Measurements from ENCODE around the gene C1orf226. TPM values are rescaled to one million over a fixed set of nuclear protein-coding genes. Genes with fewer than 3 reads are reported as not detected.

Gene C1orf226
- total RNA-seq, 1 donor from 2014 or later, result 6.3 TPM

DNA sequence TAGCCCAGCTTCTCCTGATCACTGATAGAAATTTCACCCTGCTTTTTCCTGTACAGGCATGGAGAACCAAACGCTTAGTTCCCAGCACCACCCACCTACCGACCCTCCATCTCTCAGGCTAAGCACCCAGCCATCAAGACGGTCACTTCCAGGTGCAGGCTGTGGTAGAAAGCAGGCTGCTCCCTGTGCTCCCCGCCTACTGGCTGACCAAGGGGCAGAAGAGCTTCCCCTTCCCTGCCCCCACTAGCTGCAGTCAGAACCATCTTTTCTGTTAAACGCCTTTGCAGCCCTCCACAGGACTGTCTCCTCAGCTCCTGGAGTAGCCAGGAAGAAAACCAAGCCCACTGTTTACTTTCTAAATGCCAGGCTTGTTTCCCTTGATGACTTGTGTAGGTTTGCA is 27.8 kb upstream of the C1orf226 start:
- H3K36me3 ChIP-seq, result no peaks in the 10 kb centered on the region
- intact Hi-C loops (cut with DNase I), result no loop called here
- TF ChIP-seq, protein P1, sequence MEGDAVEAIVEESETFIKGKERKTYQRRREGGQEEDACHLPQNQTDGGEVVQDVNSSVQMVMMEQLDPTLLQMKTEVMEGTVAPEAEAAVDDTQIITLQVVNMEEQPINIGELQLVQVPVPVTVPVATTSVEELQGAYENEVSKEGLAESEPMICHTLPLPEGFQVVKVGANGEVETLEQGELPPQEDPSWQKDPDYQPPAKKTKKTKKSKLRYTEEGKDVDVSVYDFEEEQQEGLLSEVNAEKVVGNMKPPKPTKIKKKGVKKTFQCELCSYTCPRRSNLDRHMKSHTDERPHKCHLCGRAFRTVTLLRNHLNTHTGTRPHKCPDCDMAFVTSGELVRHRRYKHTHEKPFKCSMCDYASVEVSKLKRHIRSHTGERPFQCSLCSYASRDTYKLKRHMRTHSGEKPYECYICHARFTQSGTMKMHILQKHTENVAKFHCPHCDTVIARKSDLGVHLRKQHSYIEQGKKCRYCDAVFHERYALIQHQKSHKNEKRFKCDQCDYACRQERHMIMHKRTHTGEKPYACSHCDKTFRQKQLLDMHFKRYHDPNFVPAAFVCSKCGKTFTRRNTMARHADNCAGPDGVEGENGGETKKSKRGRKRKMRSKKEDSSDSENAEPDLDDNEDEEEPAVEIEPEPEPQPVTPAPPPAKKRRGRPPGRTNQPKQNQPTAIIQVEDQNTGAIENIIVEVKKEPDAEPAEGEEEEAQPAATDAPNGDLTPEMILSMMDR (IDR thresholded peaks at IDR 0.05), result no peak
- DNase-seq (no peak), ATAC-seq (no peak)
- H3K4me1 ChIP-seq, result peaks cover 9% of the 10 kb centered on the region
- no peak overlapping the region for H3K27ac ChIP-seq
- H3K9me3 ChIP-seq, result no peaks in the 10 kb centered on the region
- no peaks in the 10 kb centered on the region for H3K27me3 ChIP-seq (ENCODE audit: low read depth)
- H3K4me3 ChIP-seq, result no peak overlapping the region

- Histone ChIP-seq H3K27me3 (ENCODE audit: low read depth) (no peaks in the 10 kb centered on the region), H3K4me1 (peaks cover 9% of the 10 kb centered on the region), H3K27ac (no peak overlapping the region), H3K4me3 (no peak overlapping the region), H3K9me3 (no peaks in the 10 kb centered on the region), H3K36me3 (no peaks in the 10 kb centered on the region)
- ATAC-seq, result peak; percentile 47 to 63
- intact Hi-C loops (cut with DNase I), result no loop called here
- DNase-seq, result no peak
- TF ChIP-seq, protein P1 (IDR thresholded peaks at IDR 0.05), result peak; percentile 55
These were observed 23.8 kb upstream of the C1orf226 start for GRCh38 chr1:162357681-162358266.

GRCh38 chr1:162358928-162359327 is 22.6 kb upstream of the C1orf226 start:
- H3K4me1 ChIP-seq, result peaks cover 1% of the 10 kb centered on the region
- H3K4me3 ChIP-seq, result no peak overlapping the region
- no peaks in the 10 kb centered on the region for H3K27me3 ChIP-seq (ENCODE audit: low read depth)
- H3K27ac ChIP-seq, result no peak overlapping the region
- H3K9me3 ChIP-seq, result no peaks in the 10 kb centered on the region
- intact Hi-C loops (cut with DNase I), result no loop called here
- DNase-seq, result no peak
- no peaks in the 10 kb centered on the region for H3K36me3 ChIP-seq
- TF ChIP-seq, protein P1 (IDR thresholded peaks at IDR 0.05), result no peak
- no peak for ATAC-seq

GRCh38 chr1:162359523-162360236 is 21.8 kb upstream of the C1orf226 start:
- no peaks in the 10 kb centered on the region for H3K4me1 ChIP-seq
- no peaks in the 10 kb centered on the region for H3K27me3 ChIP-seq (ENCODE audit: low read depth)
- no peak overlapping the region for H3K27ac ChIP-seq
- no peaks in the 10 kb centered on the region for H3K9me3 ChIP-seq
- no peaks in the 10 kb centered on the region for H3K36me3 ChIP-seq
- TF ChIP-seq, protein P1 (IDR thresholded peaks at IDR 0.05), result no peak
- intact Hi-C loops (cut with DNase I), result no loop called here
- ATAC-seq (no peak), DNase-seq (no peak)
- H3K4me3 ChIP-seq, result no peak overlapping the region

- no peak overlapping the region for H3K4me3 ChIP-seq
- TF ChIP-seq, protein P1 (IDR thresholded peaks at IDR 0.05), result no peak
- no peaks in the 10 kb centered on the region for H3K9me3 ChIP-seq
- H3K36me3 ChIP-seq, result no peaks in the 10 kb centered on the region
- intact Hi-C loops (cut with DNase I), result no loop called here
- DNase-seq (no peak), ATAC-seq (no peak)
- no peaks in the 10 kb centered on the region for H3K27me3 ChIP-seq (ENCODE audit: low read depth)
- H3K27ac ChIP-seq, result no peak overlapping the region
- H3K4me1 ChIP-seq, result no peaks in the 10 kb centered on the region
These were observed 21.2 kb upstream of the C1orf226 start for GRCh38 chr1:162360237-162360873.

All from lower lobe of right lung (tissue), 2 donors.